Mammary epithelial cell (primary cell): ENCODE measurements around the gene HEBP2.
"Not testable (repeated sequence)": the region's sequence is repeated elsewhere in the genome, so short reads cannot be mapped to it uniquely, and the experiment has no call there.

Source experiments
- EZH2 ChIP-seq: IDR thresholded peaks from 2 replicates; pipeline ENCODE4 v1.6.1; 2012; ENCODE audit warnings: low read length, inconsistent platforms, borderline replicate concordance
- TF ChIP-seq, protein P1 (sequence below), 2 donors: IDR thresholded peaks in 1 of 2; conservative IDR thresholded peaks in 1 of 2; 2 replicates each; pipeline ENCODE4 v1.5.1; 2011 to 2012; ENCODE audit warnings: inconsistent platforms in 2 of 2, low read length in 2 of 2, mild to moderate bottlenecking in 2 of 2, control low read depth in 1 of 2, low read depth in 1 of 2; ENCODE audit not compliant: insufficient read depth in 1 of 2; ENCODE audit errors: extremely low read depth in 1 of 2

- TF ChIP-seq, protein P1, sequence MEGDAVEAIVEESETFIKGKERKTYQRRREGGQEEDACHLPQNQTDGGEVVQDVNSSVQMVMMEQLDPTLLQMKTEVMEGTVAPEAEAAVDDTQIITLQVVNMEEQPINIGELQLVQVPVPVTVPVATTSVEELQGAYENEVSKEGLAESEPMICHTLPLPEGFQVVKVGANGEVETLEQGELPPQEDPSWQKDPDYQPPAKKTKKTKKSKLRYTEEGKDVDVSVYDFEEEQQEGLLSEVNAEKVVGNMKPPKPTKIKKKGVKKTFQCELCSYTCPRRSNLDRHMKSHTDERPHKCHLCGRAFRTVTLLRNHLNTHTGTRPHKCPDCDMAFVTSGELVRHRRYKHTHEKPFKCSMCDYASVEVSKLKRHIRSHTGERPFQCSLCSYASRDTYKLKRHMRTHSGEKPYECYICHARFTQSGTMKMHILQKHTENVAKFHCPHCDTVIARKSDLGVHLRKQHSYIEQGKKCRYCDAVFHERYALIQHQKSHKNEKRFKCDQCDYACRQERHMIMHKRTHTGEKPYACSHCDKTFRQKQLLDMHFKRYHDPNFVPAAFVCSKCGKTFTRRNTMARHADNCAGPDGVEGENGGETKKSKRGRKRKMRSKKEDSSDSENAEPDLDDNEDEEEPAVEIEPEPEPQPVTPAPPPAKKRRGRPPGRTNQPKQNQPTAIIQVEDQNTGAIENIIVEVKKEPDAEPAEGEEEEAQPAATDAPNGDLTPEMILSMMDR (conservative IDR thresholded peaks at IDR 0.05 in 1 of 2, IDR thresholded peaks at IDR 0.05 in 1 of 2; ENCODE audit: extremely low read depth in 1 of 2, insufficient read depth in 1 of 2, low read depth in 1 of 2, low read length in 2 of 2): not testable (repeated sequence)
- not testable (repeated sequence) for TF ChIP-seq EZH2
Observed at GRCh38 chr6:138368684-138369083, 35.3 kb upstream of the HEBP2 start.
